ENCODE data around the gene CACNB4.

The CACNB4 gene

GRCh38 chr2:151841047-151841424, 257.8 kb downstream of the CACNB4 start:
- Histone ChIP-seq H3K4me1 (ENCODE audit: control insufficient read depth in 5 of 5, insufficient read depth in 5 of 5, low read length in 5 of 5) (peaks cover 0 to 6% (median 0%) of the 10 kb centered on the region in 5 donors), H3K36me3 (ENCODE audit: control insufficient read depth in 5 of 5, insufficient read depth in 5 of 5, low read length in 5 of 5) (no peaks in the 10 kb centered on the region), H3K4me3 (ENCODE audit: low read depth in 1 of 5, low read length in 5 of 5) (no peak overlapping the region), H3K9me3 (ENCODE audit: control insufficient read depth in 5 of 5, low read length in 5 of 5) (no peaks in the 10 kb centered on the region), H3K27me3 (ENCODE audit: control insufficient read depth in 5 of 5, insufficient read depth in 4 of 5, low read length in 5 of 5) (no peaks in the 10 kb centered on the region), H3K27ac (ENCODE audit: low read depth, low read length) (no peak overlapping the region), H3K9ac (ENCODE audit: low read length in 5 of 5) (no peak overlapping the region)

- Histone ChIP-seq H3K27me3 (ENCODE audit: control insufficient read depth in 5 of 5, insufficient read depth in 4 of 5, low read length in 5 of 5) (no peaks in the 10 kb centered on the region), H3K4me1 (ENCODE audit: control insufficient read depth in 5 of 5, insufficient read depth in 5 of 5, low read length in 5 of 5) (peaks cover 0 to 6% (median 0%) of the 10 kb centered on the region in 5 donors), H3K9me3 (ENCODE audit: control insufficient read depth in 5 of 5, low read length in 5 of 5) (no peaks in the 10 kb centered on the region), H3K36me3 (ENCODE audit: control insufficient read depth in 5 of 5, insufficient read depth in 5 of 5, low read length in 5 of 5) (no peaks in the 10 kb centered on the region), H3K4me3 (ENCODE audit: low read depth in 1 of 5, low read length in 5 of 5) (no peak overlapping the region), H3K27ac (ENCODE audit: low read depth, low read length) (no peak overlapping the region), H3K9ac (ENCODE audit: low read length in 5 of 5) (no peak overlapping the region)
These were observed 258.4 kb downstream of the CACNB4 start for GRCh38 chr2:151840216-151841046.

- Histone ChIP-seq H3K4me1 (ENCODE audit: control insufficient read depth in 5 of 5, insufficient read depth in 5 of 5, low read length in 5 of 5) (no peaks in the 10 kb centered on the region), H3K27ac (ENCODE audit: low read depth, low read length) (no peak overlapping the region), H3K9me3 (ENCODE audit: control insufficient read depth in 5 of 5, low read length in 5 of 5) (no peaks in the 10 kb centered on the region), H3K27me3 (ENCODE audit: control insufficient read depth in 5 of 5, insufficient read depth in 4 of 5, low read length in 5 of 5) (no peaks in the 10 kb centered on the region), H3K36me3 (ENCODE audit: control insufficient read depth in 5 of 5, insufficient read depth in 5 of 5, low read length in 5 of 5) (no peaks in the 10 kb centered on the region), H3K4me3 (ENCODE audit: low read depth in 1 of 5, low read length in 5 of 5) (no peak overlapping the region), H3K9ac (ENCODE audit: low read length in 5 of 5) (no peak overlapping the region)
These were observed 260.9 kb downstream of the CACNB4 start for GRCh38 chr2:151837926-151838325.

GRCh38 chr2:151833984-151834383, 264.9 kb downstream of the CACNB4 start:
- Histone ChIP-seq H3K36me3 (ENCODE audit: control insufficient read depth in 5 of 5, insufficient read depth in 5 of 5, low read length in 5 of 5) (no peaks in the 10 kb centered on the region), H3K9ac (ENCODE audit: low read length in 5 of 5) (no peak overlapping the region), H3K27me3 (ENCODE audit: control insufficient read depth in 5 of 5, insufficient read depth in 4 of 5, low read length in 5 of 5) (no peaks in the 10 kb centered on the region), H3K9me3 (ENCODE audit: control insufficient read depth in 5 of 5, low read length in 5 of 5) (no peaks in the 10 kb centered on the region), H3K27ac (ENCODE audit: low read depth, low read length) (no peak overlapping the region), H3K4me3 (ENCODE audit: low read depth in 1 of 5, low read length in 5 of 5) (no peak overlapping the region), H3K4me1 (ENCODE audit: control insufficient read depth in 5 of 5, insufficient read depth in 5 of 5, low read length in 5 of 5) (peaks cover 0 to 3% (median 1%) of the 10 kb centered on the region in 5 donors)

- H3K4me3 ChIP-seq (ENCODE audit: low read depth in 1 of 5, low read length in 5 of 5): no peak overlapping the region
- peaks cover 0 to 25% (median 23%) of the 10 kb centered on the region in 5 donors for H3K4me1 ChIP-seq (ENCODE audit: control insufficient read depth in 5 of 5, insufficient read depth in 5 of 5, low read length in 5 of 5)
- no peak overlapping the region for H3K9ac ChIP-seq (ENCODE audit: low read length in 5 of 5)
- H3K36me3 ChIP-seq (ENCODE audit: control insufficient read depth in 5 of 5, insufficient read depth in 5 of 5, low read length in 5 of 5): no peaks in the 10 kb centered on the region
- no peak overlapping the region for H3K27ac ChIP-seq (ENCODE audit: low read depth, low read length)
- no peaks in the 10 kb centered on the region for H3K9me3 ChIP-seq (ENCODE audit: control insufficient read depth in 5 of 5, low read length in 5 of 5)
- no peaks in the 10 kb centered on the region for H3K27me3 ChIP-seq (ENCODE audit: control insufficient read depth in 5 of 5, insufficient read depth in 4 of 5, low read length in 5 of 5)
These were observed 267.9 kb downstream of the CACNB4 start for GRCh38 chr2:151830961-151831360.

- peak overlapping the region; percentile 86 to 97 (median 89) for H3K4me3 ChIP-seq (ENCODE audit: low read depth in 1 of 5, low read length in 5 of 5)
- H3K27ac ChIP-seq (ENCODE audit: low read depth, low read length): peak overlapping the region; percentile 66
- no peaks in the 10 kb centered on the region for H3K36me3 ChIP-seq (ENCODE audit: control insufficient read depth in 5 of 5, insufficient read depth in 5 of 5, low read length in 5 of 5)
- H3K27me3 ChIP-seq (ENCODE audit: control insufficient read depth in 5 of 5, insufficient read depth in 4 of 5, low read length in 5 of 5): no peaks in the 10 kb centered on the region
- no peaks in the 10 kb centered on the region for H3K9me3 ChIP-seq (ENCODE audit: control insufficient read depth in 5 of 5, low read length in 5 of 5)
- H3K4me1 ChIP-seq (ENCODE audit: control insufficient read depth in 5 of 5, insufficient read depth in 5 of 5, low read length in 5 of 5): peaks cover 0 to 33% (median 24%) of the 10 kb centered on the region in 5 donors
- peak overlapping the region in 4 of 5 donors; percentile 50 to 85 (median 69) for H3K9ac ChIP-seq (ENCODE audit: low read length in 5 of 5)
These were observed 269.9 kb downstream of the CACNB4 start for GRCh38 chr2:151828890-151829324.

- Histone ChIP-seq H3K27me3 (ENCODE audit: control insufficient read depth in 5 of 5, insufficient read depth in 4 of 5, low read length in 5 of 5) (no peaks in the 10 kb centered on the region), H3K4me3 (ENCODE audit: low read depth in 1 of 5, low read length in 5 of 5) (peak within 1 kb of the TSS; percentile 86 to 97 (median 89)), H3K4me1 (ENCODE audit: control insufficient read depth in 5 of 5, insufficient read depth in 5 of 5, low read length in 5 of 5) (peaks cover 0 to 39% (median 30%) of the 10 kb centered on the region in 5 donors), H3K9me3 (ENCODE audit: control insufficient read depth in 5 of 5, low read length in 5 of 5) (no peaks in the 10 kb centered on the region), H3K27ac (ENCODE audit: low read depth, low read length) (peak within 1 kb of the TSS; percentile 66), H3K9ac (ENCODE audit: low read length in 5 of 5) (peak within 1 kb of the TSS; percentile 75 to 90 (median 85)), H3K36me3 (ENCODE audit: control insufficient read depth in 5 of 5, insufficient read depth in 5 of 5, low read length in 5 of 5) (no peaks in the 10 kb centered on the region)
These were observed 270.5 kb downstream of the CACNB4 start, which contains the start of gene ARL5A for GRCh38 chr2:151828143-151828889. Gene ARL5A, minus strand, starts transcription at chr2:151828421. Its CDS starts 245 bp downstream, at chr2:151828176.

- Histone ChIP-seq H3K4me3 (ENCODE audit: low read depth in 1 of 5, low read length in 5 of 5) (peak overlapping the region; percentile 86 to 97 (median 89)), H3K4me1 (ENCODE audit: control insufficient read depth in 5 of 5, insufficient read depth in 5 of 5, low read length in 5 of 5) (peaks cover 0 to 39% (median 30%) of the 10 kb centered on the region in 5 donors)
These were observed 271.2 kb downstream of the CACNB4 start for GRCh38 chr2:151827564-151828142.

GRCh38 chr2:151826737-151827157, 272.1 kb downstream of the CACNB4 start:
- Histone ChIP-seq H3K27ac (ENCODE audit: low read depth, low read length) (no peak overlapping the region), H3K9ac (ENCODE audit: low read length in 5 of 5) (peak overlapping the region; percentile 53 to 88 (median 85)), H3K4me1 (ENCODE audit: control insufficient read depth in 5 of 5, insufficient read depth in 5 of 5, low read length in 5 of 5) (peaks cover 0 to 39% (median 30%) of the 10 kb centered on the region in 5 donors), H3K9me3 (ENCODE audit: control insufficient read depth in 5 of 5, low read length in 5 of 5) (no peaks in the 10 kb centered on the region), H3K27me3 (ENCODE audit: control insufficient read depth in 5 of 5, insufficient read depth in 4 of 5, low read length in 5 of 5) (no peaks in the 10 kb centered on the region), H3K36me3 (ENCODE audit: control insufficient read depth in 5 of 5, insufficient read depth in 5 of 5, low read length in 5 of 5) (no peaks in the 10 kb centered on the region), H3K4me3 (ENCODE audit: low read depth in 1 of 5, low read length in 5 of 5) (peak overlapping the region; percentile 86 to 97 (median 89))

More at GRCh38 chr2:151827564-151828142, 271.2 kb downstream of the CACNB4 start:
- Histone ChIP-seq H3K27ac (ENCODE audit: low read depth, low read length) (peak overlapping the region; percentile 66), H3K36me3 (ENCODE audit: control insufficient read depth in 5 of 5, insufficient read depth in 5 of 5, low read length in 5 of 5) (no peaks in the 10 kb centered on the region), H3K27me3 (ENCODE audit: control insufficient read depth in 5 of 5, insufficient read depth in 4 of 5, low read length in 5 of 5) (no peaks in the 10 kb centered on the region), H3K9me3 (ENCODE audit: control insufficient read depth in 5 of 5, low read length in 5 of 5) (no peaks in the 10 kb centered on the region), H3K9ac (ENCODE audit: low read length in 5 of 5) (peak overlapping the region; percentile 75 to 90 (median 85))

All from subcutaneous abdominal adipose tissue (tissue), 5 donors.